Stimulated activated CD8-positive, alpha-beta memory T cell treated with anti-CD3 and anti-CD28 coated beads, Interleukin-12 subunit alpha, Interleukin-12 subunit beta, amount 100 ng/mL, for 24 hours (primary cell): Measurements from ENCODE around the gene PHRF1.
"Not testable (repeated sequence)": the region's sequence is repeated elsewhere in the genome, so short reads cannot be mapped to it uniquely, and the experiment has no call there.

Source experiments
- DNase-seq: peaks from one replicate; pipeline ENCODE4 v3.0.0-alpha.2; 2020; ENCODE audit errors: extremely low read depth

Gene PHRF1

GRCh38 chr11:635945-636510 lies 59.8 kb downstream of the PHRF1 start:
- no peak for DNase-seq

- no peak for DNase-seq
Observed at GRCh38 chr11:636511-637332, 60.5 kb downstream of the PHRF1 start, which contains the start of gene DRD4. DRD4 (plus strand) TSS chr11:637269; CDS start chr11:637305, 36 bp downstream.

- no peak for DNase-seq
Observed at GRCh38 chr11:637333-637592, 61.0 kb downstream of the PHRF1 start.

- no peak for DNase-seq
Observed at GRCh38 chr11:637593-638521, 61.6 kb downstream of the PHRF1 start.

DNA sequence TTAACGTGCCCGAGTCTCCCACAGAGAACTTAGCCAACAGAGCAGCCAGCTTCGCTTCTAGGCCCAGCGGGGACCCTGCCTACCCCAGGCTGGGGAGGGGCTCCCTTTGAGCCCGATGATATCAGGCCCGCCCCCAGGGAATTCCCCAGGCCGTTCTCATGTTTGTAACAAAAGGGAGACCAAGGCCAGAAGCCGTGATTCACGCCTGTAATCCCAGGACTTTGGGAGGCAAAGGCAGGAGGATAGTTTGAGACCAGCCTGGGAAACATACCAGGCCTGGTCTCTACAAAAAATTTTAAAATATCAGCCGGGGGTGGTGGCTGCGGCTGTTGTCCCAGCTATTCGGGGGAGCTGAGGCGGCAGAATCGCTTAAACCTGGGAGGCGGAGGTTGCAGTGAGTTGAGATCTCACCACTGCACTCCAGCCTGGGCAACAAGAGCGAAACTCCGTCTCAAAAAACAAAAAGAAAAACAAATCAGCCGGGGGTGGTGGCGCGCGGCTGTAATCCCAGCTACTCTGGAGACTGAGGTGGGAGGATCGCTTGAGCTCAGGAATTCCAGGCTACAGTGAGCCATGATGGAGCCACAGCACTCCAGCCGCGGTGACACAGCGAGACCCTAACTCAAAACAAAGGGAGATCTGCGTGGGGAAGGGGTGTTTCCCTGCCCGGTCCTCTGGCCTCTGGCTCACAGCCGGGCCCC lies 62.5 kb downstream of the PHRF1 start:
- no peak for DNase-seq

GRCh38 chr11:639332-639955 lies 63.2 kb downstream of the PHRF1 start:
- DNase-seq, result no peak

GRCh38 chr11:640021-640706 lies 63.9 kb downstream of the PHRF1 start:
- DNase-seq, result no peak

DNA sequence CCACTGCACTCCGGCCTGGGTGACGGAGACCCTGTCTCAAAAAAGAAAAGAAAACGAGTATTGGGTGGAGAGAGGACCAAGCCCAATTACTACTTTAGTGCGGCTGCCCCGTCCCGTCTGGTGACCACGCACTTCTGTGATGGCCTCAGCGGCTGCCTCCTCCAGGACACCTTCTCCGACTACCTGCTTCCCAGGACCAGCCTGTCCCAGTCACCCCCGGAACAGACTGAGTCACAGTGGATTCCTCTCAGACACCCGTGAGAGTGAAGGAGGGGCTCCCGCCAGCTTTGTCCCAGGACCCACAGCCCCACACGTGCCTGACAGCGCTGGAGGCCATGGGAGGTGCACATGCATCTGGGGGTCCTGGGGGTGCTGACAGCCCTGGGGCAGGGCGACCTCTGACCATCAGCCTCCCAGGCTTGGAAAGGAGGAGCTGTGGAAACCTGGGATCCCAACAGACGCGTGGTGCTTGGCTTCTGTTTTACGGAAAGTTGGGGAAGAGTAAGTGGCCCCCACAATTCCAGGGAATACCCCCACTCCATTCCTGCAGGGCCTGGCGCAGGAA lies 65.6 kb downstream of the PHRF1 start:
- no peak for DNase-seq

DNA sequence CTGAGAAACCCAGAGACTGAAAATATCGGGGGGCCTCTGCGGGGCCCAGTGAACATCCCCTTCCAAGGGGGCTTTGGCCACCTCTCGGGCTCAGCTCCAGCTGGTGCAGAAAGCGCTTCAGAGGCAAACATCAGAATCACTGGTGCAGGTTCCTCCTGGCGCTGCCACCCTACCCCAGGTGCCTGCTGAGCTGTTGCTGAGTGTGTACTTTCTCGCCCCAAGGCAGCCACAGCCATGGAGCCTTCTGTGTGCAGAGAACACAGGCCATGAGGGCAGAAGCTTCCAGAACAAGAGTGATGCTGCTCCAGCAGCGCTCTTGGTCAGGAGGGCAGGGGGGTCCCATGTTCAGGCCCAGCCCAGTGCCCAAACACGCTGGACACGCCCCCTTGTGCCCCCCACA lies 67.1 kb downstream of the PHRF1 start:
- no peak for DNase-seq

DNA sequence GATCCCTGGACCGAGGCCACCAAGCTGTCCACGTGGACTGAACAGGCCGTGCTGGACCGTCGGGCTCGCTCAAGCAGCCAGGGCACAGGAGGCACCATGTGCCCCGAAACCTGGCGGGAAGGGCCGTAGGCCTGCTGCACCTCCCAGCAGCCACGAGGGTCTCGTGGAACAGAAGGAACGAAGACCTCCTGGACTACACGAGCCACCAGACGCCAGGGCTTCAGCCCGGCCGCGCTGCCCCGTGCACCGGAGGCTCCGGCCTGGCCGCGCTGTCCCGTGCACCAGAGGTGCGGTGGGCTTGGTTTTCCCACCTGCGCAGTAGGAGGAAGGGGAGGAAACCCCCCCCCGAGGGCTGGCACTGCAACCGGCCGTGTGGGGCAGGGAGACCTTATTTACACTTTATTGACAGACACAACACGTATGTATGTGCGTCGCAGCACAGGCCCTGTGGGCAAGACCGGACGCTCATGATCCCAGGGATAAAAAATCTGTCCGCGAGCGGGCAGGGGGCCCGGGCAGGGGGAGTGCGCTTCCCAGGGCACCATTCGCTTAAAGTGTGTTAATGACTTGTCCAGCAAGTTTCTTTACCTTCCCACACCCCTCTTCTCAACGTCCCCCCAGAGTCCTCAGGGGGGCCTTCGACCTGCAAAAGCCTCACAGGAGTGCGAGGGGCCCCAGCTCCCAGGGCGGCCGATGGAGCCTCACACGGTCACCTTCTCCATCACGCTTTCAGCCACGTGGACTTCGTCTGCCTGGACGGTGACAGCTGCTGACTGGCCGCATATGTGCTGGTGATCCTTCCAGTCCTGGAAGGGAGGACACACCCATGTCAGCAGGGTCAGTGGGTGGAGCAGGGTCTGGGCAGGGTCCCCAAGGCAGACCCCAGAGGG lies 67.8 kb downstream of the PHRF1 start:
- no peak for DNase-seq

DNA sequence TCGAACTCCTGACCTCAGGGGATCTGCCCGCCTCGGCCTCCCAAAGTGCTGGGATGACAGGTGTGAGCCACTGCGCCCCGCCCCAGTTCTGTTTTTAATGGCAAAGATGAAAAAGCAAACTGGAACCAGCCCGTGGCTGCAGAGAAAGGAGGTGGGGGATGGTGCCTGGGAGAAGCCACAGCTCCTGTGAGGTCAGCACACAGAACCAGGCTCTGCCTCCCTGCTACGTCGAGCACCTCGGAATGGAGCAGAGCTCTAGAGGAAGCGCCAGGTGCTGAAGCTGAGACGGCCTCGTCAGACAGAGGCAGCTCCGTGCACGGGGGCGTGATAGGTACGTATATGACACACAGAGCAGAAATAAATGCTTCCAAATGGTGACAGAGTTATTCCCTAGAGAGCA lies 69.3 kb downstream of the PHRF1 start:
- DNase-seq, result no peak

- no peak for DNase-seq
Observed at GRCh38 chr11:646214-646613, 69.9 kb downstream of the PHRF1 start.

- not testable (repeated sequence) for DNase-seq
Observed at GRCh38 chr11:647672-648158, 71.4 kb downstream of the PHRF1 start.

DNA sequence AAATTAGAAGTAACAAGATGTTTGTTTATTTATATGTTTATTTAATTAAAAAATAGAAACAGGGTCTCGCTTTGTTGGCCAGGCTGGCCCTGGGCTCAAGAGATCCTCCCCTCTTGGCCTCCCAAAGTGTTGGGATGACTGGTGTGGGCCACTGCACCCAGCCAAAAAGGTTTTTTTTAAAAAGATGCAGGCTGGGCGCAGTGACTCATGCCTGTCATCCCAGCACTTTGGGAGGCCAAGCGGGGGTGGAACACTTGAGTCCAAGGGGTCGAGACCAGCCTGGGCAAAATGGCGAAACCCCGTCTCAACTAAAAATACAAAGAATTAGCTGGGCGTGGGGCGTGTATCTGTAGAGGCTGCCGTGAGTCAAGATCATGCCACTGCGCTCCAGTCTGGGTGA lies 74.2 kb downstream of the PHRF1 start:
- no peak for DNase-seq

- DNase-seq, result not testable (repeated sequence)
Observed at GRCh38 chr11:653136-653535, 76.9 kb downstream of the PHRF1 start.

DNA sequence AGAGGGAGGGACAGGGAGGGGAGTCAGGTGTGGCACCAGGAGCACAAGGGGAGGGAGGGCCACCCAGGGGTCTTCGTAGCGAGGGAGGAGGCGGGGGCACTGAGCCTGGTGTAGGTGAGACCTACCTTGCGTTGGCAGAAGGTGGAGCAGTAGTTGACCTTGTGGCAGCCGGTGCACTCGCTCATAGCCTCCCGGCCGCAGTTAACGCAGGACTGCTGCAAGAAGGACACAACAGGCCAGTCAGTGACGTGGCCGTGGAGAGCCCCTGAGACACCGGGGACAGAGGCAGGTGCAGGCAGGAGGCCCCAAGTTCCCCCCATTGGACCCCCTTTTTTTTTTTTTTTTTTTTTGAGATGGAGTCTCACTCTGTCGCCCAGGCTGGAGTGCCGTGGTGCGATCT lies 77.6 kb downstream of the PHRF1 start:
- DNase-seq, result no peak

DNA sequence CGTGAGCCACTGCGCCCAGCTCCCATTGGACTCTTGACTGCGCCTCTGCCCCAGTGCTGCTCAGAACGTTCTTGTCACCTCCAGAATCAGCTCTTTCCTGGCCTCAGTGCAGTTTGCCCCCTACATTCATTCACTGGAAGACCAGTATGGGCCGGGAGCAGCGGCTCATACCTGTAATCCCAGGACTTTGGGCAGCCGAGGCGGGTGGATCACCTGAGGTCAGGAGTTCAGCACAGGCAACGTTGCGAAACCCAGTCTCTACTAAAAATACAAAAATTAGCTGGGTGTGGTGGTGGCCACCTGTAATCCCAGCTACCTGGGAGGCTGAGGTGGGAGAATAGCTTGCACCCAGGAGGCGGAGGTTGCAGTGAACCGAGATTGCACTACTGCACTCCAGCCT lies 78.2 kb downstream of the PHRF1 start:
- not testable (repeated sequence) for DNase-seq

DNA sequence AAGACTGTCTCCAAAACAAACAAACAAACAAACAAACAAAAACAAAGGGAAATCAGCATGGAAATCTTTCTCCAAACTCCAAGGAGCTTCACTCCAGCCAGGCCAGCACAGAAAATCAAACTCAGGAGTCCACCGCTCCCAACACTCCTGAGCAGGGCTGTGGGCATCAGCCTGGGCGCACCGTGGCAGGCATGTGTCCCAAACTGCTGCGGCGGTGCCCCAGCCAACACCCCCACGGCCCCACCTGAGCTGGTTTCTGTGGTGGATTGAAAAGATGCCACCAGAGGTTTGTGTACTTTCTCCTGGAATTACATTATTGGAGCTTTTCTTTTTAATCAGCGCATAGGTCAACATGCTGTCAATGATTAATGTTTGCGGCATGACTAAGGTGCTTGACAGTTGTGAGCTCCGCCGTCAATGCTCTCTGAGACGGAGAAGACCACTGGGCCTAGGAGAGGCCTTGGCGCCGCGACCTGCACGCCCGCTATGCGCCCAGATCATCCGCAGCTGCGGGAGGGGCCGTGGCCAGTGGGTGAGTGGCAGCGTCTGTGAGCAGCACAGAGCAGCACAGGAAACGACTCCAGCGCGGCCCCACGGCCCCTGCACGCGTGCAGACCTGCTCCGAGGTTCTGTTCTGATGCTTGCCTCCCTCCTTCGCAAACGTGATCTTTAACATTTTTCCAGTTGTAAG lies 78.9 kb downstream of the PHRF1 start:
- DNase-seq, result no peak

DNA sequence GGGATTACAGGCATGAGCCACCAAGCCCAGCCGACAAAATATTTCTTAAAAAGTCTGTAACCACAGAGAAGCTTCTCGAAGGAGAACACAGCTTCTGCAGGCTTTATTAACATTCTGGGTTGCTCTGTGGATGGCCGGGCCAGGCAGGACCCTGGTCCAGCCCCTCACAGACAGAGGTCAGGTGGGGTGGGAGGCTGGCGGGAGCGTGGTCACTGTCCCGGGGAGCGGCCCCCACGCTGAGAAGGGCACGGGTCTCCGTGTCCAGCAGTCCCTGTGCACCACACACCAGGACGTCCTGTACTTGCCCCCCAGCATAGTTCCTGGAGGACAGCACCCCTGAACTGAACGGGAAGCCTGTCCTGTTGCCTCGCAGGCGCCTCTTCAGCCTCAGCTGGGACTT lies 80.2 kb downstream of the PHRF1 start:
- no peak for DNase-seq
